Muscle layer of colon (tissue), 2 donors: ENCODE results near the gene PAQR5.

Experiments
- H3K27ac ChIP-seq: one replicate; pipeline ENCODE4 v1.7.0; 2013; ENCODE audit warnings: low read depth, mild to moderate bottlenecking, low read length, moderate library complexity
- H3K27me3 ChIP-seq, 2 donors: one replicate each; pipeline ENCODE4 v1.7.0; 2013; ENCODE audit warnings: low read length in 2 of 2, mild to moderate bottlenecking in 2 of 2; ENCODE audit not compliant: insufficient read depth in 2 of 2, control insufficient read depth in 1 of 2
- H3K36me3 ChIP-seq: one replicate; pipeline ENCODE4 v1.7.0; 2013; ENCODE audit warnings: mild to moderate bottlenecking, low read length; ENCODE audit not compliant: insufficient read depth
- H3K4me1 ChIP-seq: one replicate; pipeline ENCODE4 v1.7.0; 2013; ENCODE audit warnings: mild to moderate bottlenecking, low read length; ENCODE audit not compliant: insufficient read depth
- H3K4me3 ChIP-seq, 2 donors: one replicate each; pipeline ENCODE4 v1.7.0; 2013; ENCODE audit warnings: low read length in 2 of 2, low read depth in 1 of 2, mild to moderate bottlenecking in 1 of 2, moderate library complexity in 1 of 2
- H3K9ac ChIP-seq: one replicate; pipeline ENCODE4 v1.7.0; 2013; ENCODE audit warnings: low read length
- H3K9me3 ChIP-seq: one replicate; pipeline ENCODE4 v1.7.0; 2013; ENCODE audit warnings: mild to moderate bottlenecking, low read length
- donor health status: abdominal sarcoma.
- donor health status: Adenocarcinoma of cecum.

PAQR5 gene

GRCh38 chr15:69417581-69417980 lies 118.9 kb downstream of the PAQR5 start:
- H3K4me1 ChIP-seq: peaks cover 5% of the 10 kb centered on the region
- H3K36me3 ChIP-seq: no peaks in the 10 kb centered on the region
- H3K9me3 ChIP-seq: no peaks in the 10 kb centered on the region
- no peak overlapping the region for H3K9ac ChIP-seq
- no peaks in the 10 kb centered on the region for H3K27me3 ChIP-seq
- no peak overlapping the region for H3K27ac ChIP-seq
- H3K4me3 ChIP-seq: no peak overlapping the region

- H3K4me1 ChIP-seq: no peaks in the 10 kb centered on the region
- H3K27ac ChIP-seq: no peak overlapping the region
- H3K9me3 ChIP-seq: no peaks in the 10 kb centered on the region
- H3K27me3 ChIP-seq: no peaks in the 10 kb centered on the region
- H3K4me3 ChIP-seq: no peak overlapping the region
- H3K36me3 ChIP-seq: no peaks in the 10 kb centered on the region
- H3K9ac ChIP-seq: no peak overlapping the region
Observed at GRCh38 chr15:69421498-69421897, 122.8 kb downstream of the PAQR5 start.

GRCh38 chr15:69422336-69422895 lies 123.7 kb downstream of the PAQR5 start:
- Histone ChIP-seq H3K9me3 (no peaks in the 10 kb centered on the region), H3K4me3 (no peak overlapping the region), H3K36me3 (no peaks in the 10 kb centered on the region), H3K27ac (no peak overlapping the region), H3K9ac (no peak overlapping the region), H3K4me1 (no peaks in the 10 kb centered on the region), H3K27me3 (no peaks in the 10 kb centered on the region)

- Histone ChIP-seq H3K9ac (no peak overlapping the region), H3K4me3 (no peak overlapping the region), H3K4me1 (no peaks in the 10 kb centered on the region), H3K36me3 (no peaks in the 10 kb centered on the region), H3K27ac (no peak overlapping the region), H3K27me3 (no peaks in the 10 kb centered on the region), H3K9me3 (no peaks in the 10 kb centered on the region)
Observed at GRCh38 chr15:69424001-69424400, 125.3 kb downstream of the PAQR5 start.

GRCh38 chr15:69424748-69425413 lies 126.2 kb downstream of the PAQR5 start:
- no peaks in the 10 kb centered on the region for H3K27me3 ChIP-seq
- H3K9ac ChIP-seq: no peak overlapping the region
- H3K4me1 ChIP-seq: no peaks in the 10 kb centered on the region
- H3K27ac ChIP-seq: no peak overlapping the region
- no peak overlapping the region for H3K4me3 ChIP-seq
- no peaks in the 10 kb centered on the region for H3K9me3 ChIP-seq
- no peaks in the 10 kb centered on the region for H3K36me3 ChIP-seq

- H3K36me3 ChIP-seq: no peaks in the 10 kb centered on the region
- no peaks in the 10 kb centered on the region for H3K4me1 ChIP-seq
- no peak overlapping the region for H3K4me3 ChIP-seq
- no peaks in the 10 kb centered on the region for H3K27me3 ChIP-seq
- H3K9me3 ChIP-seq: no peaks in the 10 kb centered on the region
- H3K27ac ChIP-seq: no peak overlapping the region
- H3K9ac ChIP-seq: no peak overlapping the region
Observed at GRCh38 chr15:69433831-69434230, 135.1 kb downstream of the PAQR5 start.

GRCh38 chr15:69434238-69434637 lies 135.5 kb downstream of the PAQR5 start:
- Histone ChIP-seq H3K36me3 (no peaks in the 10 kb centered on the region), H3K4me3 (no peak overlapping the region), H3K9ac (no peak overlapping the region), H3K27me3 (no peaks in the 10 kb centered on the region), H3K4me1 (no peaks in the 10 kb centered on the region), H3K27ac (no peak overlapping the region), H3K9me3 (no peaks in the 10 kb centered on the region)

GRCh38 chr15:69434679-69435078 lies 136.0 kb downstream of the PAQR5 start:
- no peaks in the 10 kb centered on the region for H3K4me1 ChIP-seq
- no peaks in the 10 kb centered on the region for H3K27me3 ChIP-seq
- no peaks in the 10 kb centered on the region for H3K9me3 ChIP-seq
- H3K9ac ChIP-seq: no peak overlapping the region
- no peak overlapping the region for H3K27ac ChIP-seq
- H3K36me3 ChIP-seq: no peaks in the 10 kb centered on the region
- H3K4me3 ChIP-seq: no peak overlapping the region

- no peaks in the 10 kb centered on the region for H3K4me1 ChIP-seq
- H3K27ac ChIP-seq: no peak overlapping the region
- H3K36me3 ChIP-seq: no peaks in the 10 kb centered on the region
- no peak overlapping the region for H3K9ac ChIP-seq
- H3K27me3 ChIP-seq: no peaks in the 10 kb centered on the region
- no peaks in the 10 kb centered on the region for H3K9me3 ChIP-seq
- H3K4me3 ChIP-seq: no peak overlapping the region
Observed at GRCh38 chr15:69435985-69436384, 137.3 kb downstream of the PAQR5 start.

- Histone ChIP-seq H3K9me3 (no peaks in the 10 kb centered on the region), H3K27ac (no peak overlapping the region), H3K4me3 (no peak overlapping the region), H3K9ac (no peak overlapping the region), H3K4me1 (no peaks in the 10 kb centered on the region), H3K36me3 (no peaks in the 10 kb centered on the region), H3K27me3 (no peaks in the 10 kb centered on the region)
Observed at GRCh38 chr15:69436951-69437350, 138.2 kb downstream of the PAQR5 start.

GRCh38 chr15:69439623-69440022 lies 140.9 kb downstream of the PAQR5 start:
- no peak overlapping the region for H3K4me3 ChIP-seq
- H3K27ac ChIP-seq: no peak overlapping the region
- no peaks in the 10 kb centered on the region for H3K27me3 ChIP-seq
- no peaks in the 10 kb centered on the region for H3K4me1 ChIP-seq
- H3K36me3 ChIP-seq: no peaks in the 10 kb centered on the region
- H3K9me3 ChIP-seq: no peaks in the 10 kb centered on the region
- no peak overlapping the region for H3K9ac ChIP-seq

GRCh38 chr15:69443032-69443611 lies 144.4 kb downstream of the PAQR5 start:
- no peaks in the 10 kb centered on the region for H3K36me3 ChIP-seq
- H3K9ac ChIP-seq: no peak overlapping the region
- no peak overlapping the region for H3K27ac ChIP-seq

More at GRCh38 chr15:69443032-69443611, 144.4 kb downstream of the PAQR5 start:
- Histone ChIP-seq H3K9me3 (no peaks in the 10 kb centered on the region), H3K27me3 (no peaks in the 10 kb centered on the region), H3K4me3 (no peak overlapping the region), H3K4me1 (no peaks in the 10 kb centered on the region)
